ENCODE measurements around the gene ID2.

The ID2 gene

GRCh38 chr2:8714971-8715370 lies 33.1 kb downstream of the ID2 start:
- no peak for DNase-seq (ENCODE audit: low spot score)
- no peaks in the 10 kb centered on the region for H3K27me3 ChIP-seq (ENCODE audit: insufficient read depth, poor library complexity, severe bottlenecking)
- no peak overlapping the region for H3K4me3 ChIP-seq (ENCODE audit: severe bottlenecking)
- no peaks in the 10 kb centered on the region for H3K4me1 ChIP-seq (ENCODE audit: insufficient read depth, poor library complexity, severe bottlenecking)
- H3K27ac ChIP-seq (ENCODE audit: poor library complexity, severe bottlenecking), result no peak overlapping the region
- no peaks in the 10 kb centered on the region for H3K9me3 ChIP-seq (ENCODE audit: severe bottlenecking)
- no peak for TF ChIP-seq CTCF (IDR thresholded peaks at IDR 0.05; ENCODE audit: poor library complexity, severe bottlenecking)
- no peaks in the 10 kb centered on the region for H3K36me3 ChIP-seq (ENCODE audit: low read depth)
- ATAC-seq (ENCODE audit: low read depth), result no peak

- Histone ChIP-seq H3K4me1 (ENCODE audit: insufficient read depth, poor library complexity, severe bottlenecking) (no peaks in the 10 kb centered on the region), H3K9me3 (ENCODE audit: severe bottlenecking) (no peaks in the 10 kb centered on the region), H3K4me3 (ENCODE audit: severe bottlenecking) (no peak overlapping the region), H3K27me3 (ENCODE audit: insufficient read depth, poor library complexity, severe bottlenecking) (no peaks in the 10 kb centered on the region), H3K27ac (ENCODE audit: poor library complexity, severe bottlenecking) (no peak overlapping the region), H3K36me3 (ENCODE audit: low read depth) (no peaks in the 10 kb centered on the region)
- no peak for DNase-seq (ENCODE audit: low spot score)
- no peak for TF ChIP-seq CTCF (IDR thresholded peaks at IDR 0.05; ENCODE audit: poor library complexity, severe bottlenecking)
- ATAC-seq (ENCODE audit: low read depth), result no peak
Measured at GRCh38 chr2:8719528-8719927, 37.7 kb downstream of the ID2 start.

- Histone ChIP-seq H3K4me3 (ENCODE audit: severe bottlenecking) (no peak overlapping the region), H3K36me3 (ENCODE audit: low read depth) (no peaks in the 10 kb centered on the region), H3K27ac (ENCODE audit: poor library complexity, severe bottlenecking) (no peak overlapping the region), H3K9me3 (ENCODE audit: severe bottlenecking) (no peaks in the 10 kb centered on the region), H3K4me1 (ENCODE audit: insufficient read depth, poor library complexity, severe bottlenecking) (no peaks in the 10 kb centered on the region), H3K27me3 (ENCODE audit: insufficient read depth, poor library complexity, severe bottlenecking) (no peaks in the 10 kb centered on the region)
- TF ChIP-seq CTCF (IDR thresholded peaks at IDR 0.05; ENCODE audit: poor library complexity, severe bottlenecking), result no peak
- ATAC-seq (ENCODE audit: low read depth), result no peak
- DNase-seq (ENCODE audit: low spot score), result no peak
Measured at GRCh38 chr2:8720741-8721140, 38.9 kb downstream of the ID2 start.

- Histone ChIP-seq H3K27me3 (ENCODE audit: insufficient read depth, poor library complexity, severe bottlenecking) (no peaks in the 10 kb centered on the region), H3K27ac (ENCODE audit: poor library complexity, severe bottlenecking) (no peak overlapping the region), H3K4me3 (ENCODE audit: severe bottlenecking) (no peak overlapping the region), H3K4me1 (ENCODE audit: insufficient read depth, poor library complexity, severe bottlenecking) (no peaks in the 10 kb centered on the region), H3K9me3 (ENCODE audit: severe bottlenecking) (no peaks in the 10 kb centered on the region), H3K36me3 (ENCODE audit: low read depth) (no peaks in the 10 kb centered on the region)
- ATAC-seq (ENCODE audit: low read depth) (no peak), DNase-seq (ENCODE audit: low spot score) (no peak)
- TF ChIP-seq CTCF (IDR thresholded peaks at IDR 0.05; ENCODE audit: poor library complexity, severe bottlenecking), result no peak
Measured at GRCh38 chr2:8721410-8721809, 39.6 kb downstream of the ID2 start.

- DNase-seq (ENCODE audit: low spot score) (no peak), ATAC-seq (ENCODE audit: low read depth) (no peak)
- Histone ChIP-seq H3K4me3 (ENCODE audit: severe bottlenecking) (no peak overlapping the region), H3K36me3 (ENCODE audit: low read depth) (no peaks in the 10 kb centered on the region), H3K27me3 (ENCODE audit: insufficient read depth, poor library complexity, severe bottlenecking) (no peaks in the 10 kb centered on the region), H3K4me1 (ENCODE audit: insufficient read depth, poor library complexity, severe bottlenecking) (no peaks in the 10 kb centered on the region), H3K9me3 (ENCODE audit: severe bottlenecking) (no peaks in the 10 kb centered on the region), H3K27ac (ENCODE audit: poor library complexity, severe bottlenecking) (no peak overlapping the region)
- no peak for TF ChIP-seq CTCF (IDR thresholded peaks at IDR 0.05; ENCODE audit: poor library complexity, severe bottlenecking)
Measured at GRCh38 chr2:8722986-8723385, 41.1 kb downstream of the ID2 start.

Measured in RWPE2 (cell line).